ENCODE measurements around the gene TSC1.

GRCh38 chr9:132948482-132949050 is 4.2 kb upstream of the TSC1 start:
- TF ChIP-seq CTCF (IDR thresholded peaks at IDR 0.05; ENCODE audit: extremely low read depth in 1 of 2, insufficient read depth in 1 of 2, low read depth in 1 of 2, low read length in 2 of 2) (no peak), JUN (IDR thresholded peaks at IDR 0.05; ENCODE audit: borderline replicate concordance, insufficient read depth, insufficient read length, low read depth) (no peak), POLR2A (IDR thresholded peaks at IDR 0.05; ENCODE audit: low read depth, low read length) (no peak), GATA2 (IDR thresholded peaks at IDR 0.05; ENCODE audit: insufficient read depth, insufficient read length, low read depth, low read length) (no peak)
